ENCODE measurements around the gene KRT26.
"Not testable (repeated sequence)": the region's sequence is repeated elsewhere in the genome, so short reads cannot be mapped to it uniquely, and the experiment has no call there.

The KRT26 gene

GRCh38 chr17:40753804-40754203 lies 18.2 kb downstream of the KRT26 start:
- CTCF ChIA-PET = no interaction called here
- TF ChIP-seq ZNF384 (IDR thresholded peaks at IDR 0.05) = no peak
- TF ChIP-seq CTBP1 (IDR thresholded peaks at IDR 0.05; ENCODE audit: borderline replicate concordance) = no peak
- no peak for TF ChIP-seq SP1 (IDR thresholded peaks at IDR 0.05)
- TF ChIP-seq LEF1 (IDR thresholded peaks at IDR 0.05; ENCODE audit: borderline replicate concordance) = no peak
- no peak for TF ChIP-seq BHLHE40 (IDR thresholded peaks at IDR 0.05; ENCODE audit: borderline replicate concordance)
- no peak for TF ChIP-seq FOXK2 (IDR thresholded peaks at IDR 0.05)
- no peak for TF ChIP-seq TARDBP (IDR thresholded peaks at IDR 0.05)
- TF ChIP-seq L3MBTL2 (conservative IDR thresholded peaks at IDR 0.05) = no peak
- TF ChIP-seq ELF4 (IDR thresholded peaks at IDR 0.05) = no peak
- no peak for TF ChIP-seq NFRKB (IDR thresholded peaks at IDR 0.05)
- no peak for TF ChIP-seq FOXA1 (IDR thresholded peaks at IDR 0.05)
- TF ChIP-seq HDGF (IDR thresholded peaks at IDR 0.05; ENCODE audit: borderline replicate concordance) = no peak
- TF ChIP-seq PKNOX1 (IDR thresholded peaks at IDR 0.05) = no peak
- no peak for TF ChIP-seq FOXM1 (IDR thresholded peaks at IDR 0.05; ENCODE audit: borderline replicate concordance)
- TF ChIP-seq SUZ12 (IDR thresholded peaks at IDR 0.05) = no peak
- no peak for TF ChIP-seq ARNT (IDR thresholded peaks at IDR 0.05)
- no peak for DNase-seq (ENCODE audit: extremely low spot score)
- POLR2A ChIA-PET = no interaction called here

GRCh38 chr17:40751065-40751464 lies 20.9 kb downstream of the KRT26 start:
- ChIA-PET CTCF (interaction anchor here (0.8 kb wide), 1 partner anchor 11 kb away, joined by 3 read pairs; no protein-coding TSS in a partner anchor), POLR2A (no interaction called here)
- DNase-seq (ENCODE audit: extremely low spot score) = no peak
- TF ChIP-seq FOXA1 (IDR thresholded peaks at IDR 0.05) (no peak), LEF1 (IDR thresholded peaks at IDR 0.05; ENCODE audit: borderline replicate concordance) (no peak), ELF4 (IDR thresholded peaks at IDR 0.05) (no peak), L3MBTL2 (conservative IDR thresholded peaks at IDR 0.05) (no peak)

GRCh38 chr17:40750391-40750790 lies 21.6 kb downstream of the KRT26 start:
- ChIA-PET POLR2A (no interaction called here), CTCF (interaction anchor here (0.8 kb wide), 1 partner anchor 12 kb away, joined by 3 read pairs; no protein-coding TSS in a partner anchor)
- DNase-seq (ENCODE audit: extremely low spot score) = no peak
- no peak for TF ChIP-seq LEF1 (IDR thresholded peaks at IDR 0.05; ENCODE audit: borderline replicate concordance)
- TF ChIP-seq FOXA1 (IDR thresholded peaks at IDR 0.05) = no peak
- TF ChIP-seq ZNF384 (IDR thresholded peaks at IDR 0.05) = no peak

GRCh38 chr17:40748666-40749065 lies 23.3 kb downstream of the KRT26 start:
- DNase-seq (ENCODE audit: extremely low spot score); CTCF ChIA-PET; POLR2A ChIA-PET: not testable (repeated sequence)

GRCh38 chr17:40738553-40738952 lies 33.4 kb downstream of the KRT26 start:
- TF ChIP-seq SP1 (IDR thresholded peaks at IDR 0.05) (no peak), NFRKB (IDR thresholded peaks at IDR 0.05) (no peak)
- ChIA-PET CTCF (interaction anchor here (0.9 kb wide), 1 partner anchor 11 kb away, joined by 3 read pairs; no protein-coding TSS in a partner anchor), POLR2A (no interaction called here)
- no peak for DNase-seq (ENCODE audit: extremely low spot score)

- DNase-seq (ENCODE audit: extremely low spot score) = no peak
- no peak for TF ChIP-seq ZNF384 (IDR thresholded peaks at IDR 0.05)
- no peak for TF ChIP-seq LEF1 (IDR thresholded peaks at IDR 0.05; ENCODE audit: borderline replicate concordance)
- no peak for TF ChIP-seq TARDBP (IDR thresholded peaks at IDR 0.05)
- no peak for TF ChIP-seq SUZ12 (IDR thresholded peaks at IDR 0.05)
- no peak for TF ChIP-seq FOXA1 (IDR thresholded peaks at IDR 0.05)
- no peak for TF ChIP-seq L3MBTL2 (conservative IDR thresholded peaks at IDR 0.05)
- TF ChIP-seq FOXK2 (IDR thresholded peaks at IDR 0.05) = no peak
- TF ChIP-seq NFRKB (IDR thresholded peaks at IDR 0.05) = no peak
- no peak for TF ChIP-seq HDGF (IDR thresholded peaks at IDR 0.05; ENCODE audit: borderline replicate concordance)
- no peak for TF ChIP-seq PKNOX1 (IDR thresholded peaks at IDR 0.05)
- no peak for TF ChIP-seq SP1 (IDR thresholded peaks at IDR 0.05)
- no peak for TF ChIP-seq CTBP1 (IDR thresholded peaks at IDR 0.05; ENCODE audit: borderline replicate concordance)
- no peak for TF ChIP-seq BHLHE40 (IDR thresholded peaks at IDR 0.05; ENCODE audit: borderline replicate concordance)
- TF ChIP-seq ARNT (IDR thresholded peaks at IDR 0.05) = no peak
- no peak for TF ChIP-seq FOXM1 (IDR thresholded peaks at IDR 0.05; ENCODE audit: borderline replicate concordance)
- no peak for TF ChIP-seq ELF4 (IDR thresholded peaks at IDR 0.05)
- POLR2A ChIA-PET = no interaction called here
- CTCF ChIA-PET = no interaction called here
These were observed 37.0 kb downstream of the KRT26 start for GRCh38 chr17:40735016-40735415.

GRCh38 chr17:40734018-40734417 lies 38.0 kb downstream of the KRT26 start:
- POLR2A ChIA-PET = no interaction called here
- no peak for DNase-seq (ENCODE audit: extremely low spot score)
- TF ChIP-seq LEF1 (IDR thresholded peaks at IDR 0.05; ENCODE audit: borderline replicate concordance) (no peak), ARNT (IDR thresholded peaks at IDR 0.05) (no peak), CTBP1 (IDR thresholded peaks at IDR 0.05; ENCODE audit: borderline replicate concordance) (no peak), BHLHE40 (IDR thresholded peaks at IDR 0.05; ENCODE audit: borderline replicate concordance) (no peak), FOXA1 (IDR thresholded peaks at IDR 0.05) (no peak), FOXM1 (IDR thresholded peaks at IDR 0.05; ENCODE audit: borderline replicate concordance) (no peak), TARDBP (IDR thresholded peaks at IDR 0.05) (no peak), SP1 (IDR thresholded peaks at IDR 0.05) (no peak), SUZ12 (IDR thresholded peaks at IDR 0.05) (no peak), PKNOX1 (IDR thresholded peaks at IDR 0.05) (no peak), ZNF384 (IDR thresholded peaks at IDR 0.05) (no peak), NFRKB (IDR thresholded peaks at IDR 0.05) (no peak), ELF4 (IDR thresholded peaks at IDR 0.05) (no peak), L3MBTL2 (conservative IDR thresholded peaks at IDR 0.05) (no peak), FOXK2 (IDR thresholded peaks at IDR 0.05) (no peak), HDGF (IDR thresholded peaks at IDR 0.05; ENCODE audit: borderline replicate concordance) (no peak)
- CTCF ChIA-PET = interaction anchor here (0.6 kb wide), 1 partner anchor 34 kb away, joined by 3 read pairs; no protein-coding TSS in a partner anchor
